Uterus (tissue), 4 donors: ENCODE results near the gene TMEM212. TPM values are rescaled to one million over a fixed set of nuclear protein-coding genes. Genes with fewer than 3 reads are reported as not detected.

Experiments
- DNase-seq, 2 donors: peaks; one replicate each; pipeline ENCODE4 v3.0.0-alpha.2; 2019 to 2020
- H3K27ac ChIP-seq, 2 donors: fragments of 200-600 bp; sonication (generic); 1 replicate in 1 of 2; 2 replicates in 1 of 2; pipeline ENCODE4 v1.5.1; 2016 to 2018
- H3K27me3 ChIP-seq, 2 donors: fragments of 200-600 bp; sonication (generic); one replicate each; pipeline ENCODE4 v1.5.1; 2018 to 2019; ENCODE audit warnings: control low read depth in 1 of 2
- H3K36me3 ChIP-seq, 2 donors: fragments of 200-600 bp; sonication (generic); one replicate each; pipeline ENCODE4 v1.5.1; 2019; ENCODE audit warnings: control low read depth in 1 of 2
- H3K4me1 ChIP-seq, 2 donors: fragments of 200-600 bp; sonication (generic); one replicate each; pipeline ENCODE4 v1.5.1; 2018 to 2019; ENCODE audit warnings: control low read depth in 1 of 2
- H3K4me3 ChIP-seq, 2 donors: fragments of 200-600 bp; sonication (generic); 1 replicate in 1 of 2; 2 replicates in 1 of 2; pipeline ENCODE4 v1.5.1; 2018 to 2019; ENCODE audit warnings: mild to moderate bottlenecking in 1 of 2
- H3K9me3 ChIP-seq, 2 donors: fragments of 200-600 bp; sonication (generic); one replicate each; pipeline ENCODE4 v1.5.1; 2019; ENCODE audit warnings: control low read depth in 1 of 2
- POLR2A ChIP-seq, 2 donors: fragments of 450-650 bp; IDR thresholded peaks; one replicate each; pipeline ENCODE4 v1.6.1; 2016; ENCODE audit warnings: antibody characterized with exemption in 2 of 2, mild to moderate bottlenecking in 1 of 2, moderate library complexity in 1 of 2
- intact Hi-C: fragments of 100-400 bp; cut with DNase I; formaldehyde crosslinking; loops from one replicate; pipeline ENCODE4 v1.15.1; 2023; ENCODE audit warnings: low total_unique reads
- total RNA-seq, 4 donors: library from RNA; depleted of rRNA in 3 of 4; stranded (reverse); fragments of >200 nt in 3 of 4; gene quantifications; one replicate each; pipeline versions ENCODE4 v1.1.0 to v1.2.4, GENCODE V29; 2014 to 2023
- TF ChIP-seq, protein P1 (sequence below), 4 experiments: fragments of 200-600 bp in 2 of 4; fragments of 450-650 bp in 2 of 4; sonication (generic) in 2 of 4; IDR thresholded peaks; one replicate each; pipeline ENCODE4 v1.5.1; 2016 to 2019; ENCODE audit warnings: antibody characterized with exemption in 4 of 4, mild to moderate bottlenecking in 2 of 4, moderate library complexity in 1 of 4
- donor health status: DM: yes; HTN: yes; CAD: no.

Gene TMEM212
- total RNA-seq = 1 to 10 TPM in 1 of 4 donors, not detected in 3; 1.2 TPM

DNA sequence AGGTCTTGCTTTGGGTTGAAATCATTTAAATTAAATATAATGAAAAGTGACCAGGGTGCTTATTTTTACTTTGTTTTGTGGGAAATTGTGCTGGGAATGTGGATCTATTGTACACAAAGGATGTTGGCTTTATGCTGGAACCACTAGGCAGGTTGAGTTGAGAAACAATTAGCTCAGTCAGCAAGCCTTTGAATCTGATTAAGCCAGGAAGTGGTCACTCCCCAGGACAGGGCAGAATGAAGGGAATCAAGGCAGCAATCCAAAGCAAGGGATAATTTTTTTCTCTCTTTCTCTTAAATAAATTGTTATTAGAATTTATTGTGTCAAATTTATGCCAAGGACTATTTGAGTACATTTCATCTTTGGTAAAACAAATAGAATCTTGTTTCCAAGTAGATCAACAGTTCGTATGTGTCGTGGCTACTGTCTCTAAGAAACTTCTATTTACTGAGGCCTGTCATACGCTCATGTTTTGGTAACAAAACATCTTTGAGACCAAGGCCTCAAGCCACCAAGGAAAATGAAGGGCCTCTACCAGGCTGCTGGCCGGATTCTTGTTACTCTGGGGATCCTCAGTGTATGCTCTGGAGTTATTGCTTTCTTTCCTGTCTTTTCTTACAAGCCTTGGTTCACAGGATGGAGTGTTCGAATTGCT is at the start of gene TMEM212:
Gene TMEM212, plus strand, starts transcription at position 486 of the 655 bp plus-strand sequence. Its CDS starts 35 bp downstream, at position 521.
- DNase-seq = no peak
- Histone ChIP-seq H3K27ac (peak within 1 kb of the TSS; percentile 48 to 57), H3K36me3 (no peaks in the 10 kb centered on the region), H3K4me3 (no peak within 1 kb of the TSS), H3K4me1 (no peaks in the 10 kb centered on the region), H3K27me3 (no peaks in the 10 kb centered on the region), H3K9me3 (no peaks in the 10 kb centered on the region)
- TF ChIP-seq, protein P1, sequence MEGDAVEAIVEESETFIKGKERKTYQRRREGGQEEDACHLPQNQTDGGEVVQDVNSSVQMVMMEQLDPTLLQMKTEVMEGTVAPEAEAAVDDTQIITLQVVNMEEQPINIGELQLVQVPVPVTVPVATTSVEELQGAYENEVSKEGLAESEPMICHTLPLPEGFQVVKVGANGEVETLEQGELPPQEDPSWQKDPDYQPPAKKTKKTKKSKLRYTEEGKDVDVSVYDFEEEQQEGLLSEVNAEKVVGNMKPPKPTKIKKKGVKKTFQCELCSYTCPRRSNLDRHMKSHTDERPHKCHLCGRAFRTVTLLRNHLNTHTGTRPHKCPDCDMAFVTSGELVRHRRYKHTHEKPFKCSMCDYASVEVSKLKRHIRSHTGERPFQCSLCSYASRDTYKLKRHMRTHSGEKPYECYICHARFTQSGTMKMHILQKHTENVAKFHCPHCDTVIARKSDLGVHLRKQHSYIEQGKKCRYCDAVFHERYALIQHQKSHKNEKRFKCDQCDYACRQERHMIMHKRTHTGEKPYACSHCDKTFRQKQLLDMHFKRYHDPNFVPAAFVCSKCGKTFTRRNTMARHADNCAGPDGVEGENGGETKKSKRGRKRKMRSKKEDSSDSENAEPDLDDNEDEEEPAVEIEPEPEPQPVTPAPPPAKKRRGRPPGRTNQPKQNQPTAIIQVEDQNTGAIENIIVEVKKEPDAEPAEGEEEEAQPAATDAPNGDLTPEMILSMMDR (IDR thresholded peaks at IDR 0.05) = no peak
- no peak for TF ChIP-seq POLR2A (IDR thresholded peaks at IDR 0.05)
- intact Hi-C loops = no loop called here

DNA sequence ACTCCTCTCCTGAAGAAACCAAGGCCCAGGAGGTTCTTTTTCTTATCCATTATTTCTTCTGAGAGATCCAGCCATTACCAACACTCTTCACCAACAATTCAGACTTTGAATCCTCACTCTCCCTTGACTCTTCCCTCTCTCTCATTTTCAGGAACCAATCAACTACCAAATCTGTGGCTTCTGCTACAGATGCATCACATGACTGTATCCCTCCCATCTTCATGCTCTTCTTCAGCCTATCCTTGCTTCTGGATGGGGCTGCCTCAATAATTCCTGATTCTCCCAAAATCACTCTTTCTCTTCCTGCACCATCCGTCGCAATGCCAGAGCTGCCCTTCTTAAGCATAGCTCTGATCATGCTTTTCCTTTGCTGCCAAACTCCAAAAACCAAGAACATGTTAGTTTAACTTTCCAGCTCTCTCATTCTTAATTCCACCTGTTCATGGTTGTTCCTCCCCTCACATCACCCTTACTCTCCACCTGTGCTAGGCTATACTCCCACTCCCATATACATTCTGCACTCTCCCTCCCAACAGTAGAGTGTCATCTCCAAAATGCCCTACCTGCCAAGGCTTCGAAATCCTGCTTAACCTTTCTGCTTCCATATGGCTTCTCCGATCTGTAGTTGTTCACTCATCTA is 46.4 kb upstream of the TMEM212 start:
- TF ChIP-seq, protein P1 (IDR thresholded peaks at IDR 0.05) = no peak
- TF ChIP-seq POLR2A (IDR thresholded peaks at IDR 0.05) = no peak

DNA sequence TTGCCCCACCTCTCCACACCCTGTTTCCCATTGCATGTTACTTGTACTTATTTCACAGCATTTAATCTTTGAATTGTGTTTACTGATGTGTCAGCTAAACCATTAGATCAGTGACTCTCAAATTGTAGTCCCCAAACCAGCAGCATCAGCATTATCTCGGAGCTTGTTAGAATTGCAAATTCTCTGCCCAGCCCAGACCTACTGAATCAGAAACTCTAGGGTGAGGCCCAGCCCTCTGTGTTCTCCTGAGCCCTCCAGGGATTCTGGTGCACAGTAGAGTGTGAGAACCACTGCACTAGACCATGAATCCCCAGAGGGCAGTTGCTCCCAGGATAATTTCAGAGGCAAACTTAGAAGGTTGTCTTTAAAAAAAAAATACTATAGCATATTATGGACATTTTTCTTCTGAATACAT is 45.9 kb upstream of the TMEM212 start:
- intact Hi-C loops = no loop called here
- H3K9me3 ChIP-seq = no peaks in the 10 kb centered on the region
- TF ChIP-seq, protein P1 (IDR thresholded peaks at IDR 0.05) = no peak
- TF ChIP-seq POLR2A (IDR thresholded peaks at IDR 0.05) = no peak
- no peak for DNase-seq
- H3K27ac ChIP-seq = no peak overlapping the region
- no peaks in the 10 kb centered on the region for H3K4me1 ChIP-seq
- no peaks in the 10 kb centered on the region for H3K36me3 ChIP-seq
- no peak overlapping the region for H3K4me3 ChIP-seq
- H3K27me3 ChIP-seq = no peaks in the 10 kb centered on the region

More for the DNA sequence above, 46.4 kb upstream of the TMEM212 start:
- no peak for DNase-seq
- H3K27ac ChIP-seq = no peak overlapping the region
- no peak overlapping the region for H3K4me3 ChIP-seq
- intact Hi-C loops = no loop called here
- H3K27me3 ChIP-seq = no peaks in the 10 kb centered on the region
- H3K9me3 ChIP-seq = no peaks in the 10 kb centered on the region
- no peaks in the 10 kb centered on the region for H3K36me3 ChIP-seq
- H3K4me1 ChIP-seq = no peaks in the 10 kb centered on the region

DNA sequence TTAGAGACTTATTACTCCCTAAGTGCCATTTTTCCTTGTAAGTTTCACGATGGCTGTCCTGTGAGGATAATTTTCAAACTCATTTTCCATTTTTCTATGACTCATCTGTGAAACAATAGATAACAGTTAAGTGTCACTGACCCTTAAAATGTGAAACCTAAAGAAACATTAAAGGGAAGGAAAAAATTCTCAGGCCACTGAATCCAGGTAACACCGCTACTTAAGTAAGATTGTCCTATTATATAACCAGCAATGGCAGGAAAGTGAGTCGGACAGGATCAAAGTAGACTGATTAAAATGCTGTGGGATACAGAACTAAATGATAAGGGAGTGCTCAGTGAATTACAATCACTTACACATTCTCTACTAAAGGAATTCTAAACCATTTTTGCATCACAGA is 45.3 kb upstream of the TMEM212 start:
- TF ChIP-seq, protein P1 (IDR thresholded peaks at IDR 0.05) = no peak
- no peak for TF ChIP-seq POLR2A (IDR thresholded peaks at IDR 0.05)
- Histone ChIP-seq H3K9me3 (no peaks in the 10 kb centered on the region), H3K27ac (peak overlapping the region in 1 of 2 donors; percentile 27), H3K4me3 (no peak overlapping the region), H3K4me1 (no peaks in the 10 kb centered on the region), H3K27me3 (no peaks in the 10 kb centered on the region), H3K36me3 (no peaks in the 10 kb centered on the region)
- DNase-seq = no peak
- intact Hi-C loops = no loop called here

DNA sequence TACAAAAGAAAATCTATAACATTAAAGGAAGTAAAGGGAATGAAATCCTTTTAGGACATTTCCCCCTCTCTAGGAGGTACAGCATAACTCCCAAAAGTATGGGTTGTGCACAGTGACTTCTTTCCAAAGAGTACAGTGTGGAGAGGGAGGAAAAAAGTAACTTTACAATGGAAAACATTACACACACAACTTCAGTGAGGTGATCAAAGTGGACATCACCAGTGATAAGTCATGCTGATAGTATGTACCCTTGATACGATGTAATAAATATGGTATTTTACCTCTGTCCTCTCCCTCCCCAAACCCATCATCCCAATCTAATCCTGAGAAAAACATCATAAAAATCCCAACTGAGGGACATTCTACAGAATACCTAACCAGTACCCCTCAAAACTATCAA is 43.6 kb upstream of the TMEM212 start:
- no peak for DNase-seq
- intact Hi-C loops = no loop called here
- no peak overlapping the region for H3K4me3 ChIP-seq
- H3K36me3 ChIP-seq = no peaks in the 10 kb centered on the region
- peaks cover 0 to 2% of the 10 kb centered on the region in 2 donors for H3K4me1 ChIP-seq
- no peak overlapping the region for H3K27ac ChIP-seq
- H3K27me3 ChIP-seq = no peaks in the 10 kb centered on the region
- H3K9me3 ChIP-seq = no peaks in the 10 kb centered on the region
- TF ChIP-seq POLR2A (IDR thresholded peaks at IDR 0.05) = no peak
- TF ChIP-seq, protein P1 (IDR thresholded peaks at IDR 0.05) = no peak
